A549 (cell line): ENCODE measurements around the gene MORN1. TPM values are rescaled to one million over a fixed set of nuclear protein-coding genes. Genes with fewer than 3 reads are reported as not detected.

Experiments
- ATAC-seq, 2 experiments: fragments of 200-7000 bp in 1 of 2; fragments of >200 bp in 1 of 2; cut with Nextera tagmentation in 1 of 2; cut with Tn5 transposase in 1 of 2; 3 replicates each; pipeline versions ENCODE4 v1.8.0 to v1.9.1; 2018 to 2020; ENCODE audit warnings: mild to moderate bottlenecking in 1 of 2, moderate library complexity in 1 of 2
- CTCF ChIA-PET: fragments of 300-600 bp; sonication (Branson Sonifier 250); formaldehyde crosslinking; extraction: SDS; loops from one replicate; lab custom pipeline; 2021; ENCODE audit warnings: antibody characterized with exemption, inconsistent platforms; lab: Yijun Ruan, JAX
- POLR2A ChIA-PET: fragments of 350-600 bp; formaldehyde crosslinking; extraction: SDS; loops from one replicate; lab custom pipeline; 2021; ENCODE audit warnings: antibody characterized with exemption, inconsistent platforms; lab: Yijun Ruan, JAX
- DNase-seq, 2 experiments: peaks; one replicate each; pipeline versions ENCODE4 v3.0.0 to v3.0.0-alpha.2; 2011 to 2016; ENCODE audit warnings: low read depth in 1 of 2, low spot score in 1 of 2
- FAIRE-seq: peaks from 2 replicates; lab custom pipeline; 2011; peaks lifted over from hg19 to GRCh38; lab: Jason Lieb, UNC
- H3K27ac ChIP-seq, 2 experiments: fragments of >200 bp; sonication (Bioruptor Twin); formaldehyde crosslinking; 3 replicates each; pipeline ENCODE4 v1.5.1; 2016 to 2017
- H3K4me1 ChIP-seq: fragments of >200 bp; sonication (Bioruptor Twin); formaldehyde crosslinking; 3 replicates; pipeline ENCODE4 v1.6.1; 2016
- H3K4me2 ChIP-seq: fragments of >200 bp; sonication (Bioruptor Twin); formaldehyde crosslinking; 3 replicates; pipeline ENCODE4 v1.6.1; 2016
- H3K4me3 ChIP-seq: fragments of >200 bp; sonication (Bioruptor Twin); formaldehyde crosslinking; 3 replicates; pipeline ENCODE4 v1.5.1; 2016
- H3K9me3 ChIP-seq: fragments of >200 bp; sonication (Bioruptor Twin); formaldehyde crosslinking; 3 replicates; pipeline ENCODE4 v1.6.1; 2016
- CBX8 ChIP-seq: fragments of 200-600 bp; sonication (generic); IDR thresholded peaks from 2 replicates; pipeline ENCODE4 v1.6.1; 2016
- CHD2 ChIP-seq: fragments of 150-350 bp; IDR thresholded peaks from 2 replicates; pipeline ENCODE4 v1.6.1; 2014; ENCODE audit warnings: low read length; ENCODE audit not compliant: partially characterized antibody
- CHD4 ChIP-seq: fragments of 200-600 bp; sonication (generic); IDR thresholded peaks from 2 replicates; pipeline ENCODE4 v1.6.1; 2016; ENCODE audit warnings: antibody characterized with exemption, mild to moderate bottlenecking, borderline replicate concordance
- EHF ChIP-seq: fragments of 250-450 bp; sonication (Bioruptor Pico); IDR thresholded peaks from 2 replicates; pipeline ENCODE4 v1.5.0; 2020; ENCODE audit warnings: mild to moderate bottlenecking
- ESRRA ChIP-seq: fragments of 150-350 bp; IDR thresholded peaks from 2 replicates; pipeline ENCODE4 v1.6.1; 2014; ENCODE audit warnings: mild to moderate bottlenecking, low read length, borderline replicate concordance
- JUN ChIP-seq, 2 experiments: fragments of >200 bp; sonication (Bioruptor Twin); formaldehyde crosslinking; IDR thresholded peaks; 2 replicates in 1 of 2; 3 replicates in 1 of 2; pipeline ENCODE4 v1.6.1; 2016 to 2017
- MAZ ChIP-seq: fragments of 150-350 bp; IDR thresholded peaks from 2 replicates; pipeline ENCODE4 v1.6.1; 2014; ENCODE audit warnings: antibody characterized with exemption, low read depth, low read length, borderline replicate concordance
- MYC ChIP-seq: IDR thresholded peaks from 2 replicates; pipeline ENCODE4 v1.6.1; 2012; ENCODE audit warnings: mild to moderate bottlenecking, inconsistent platforms, low read length, improper control_type of control experiment, borderline replicate concordance
- NPAS2 ChIP-seq: fragments of 250-450 bp; sonication (Bioruptor Pico); IDR thresholded peaks from 2 replicates; pipeline ENCODE4 v1.8.0; 2022; ENCODE audit warnings: mild to moderate bottlenecking, moderate library complexity, borderline replicate concordance
- NR3C1 ChIP-seq: fragments of >200 bp; sonication (Bioruptor Twin); formaldehyde crosslinking; IDR thresholded peaks from 3 replicates; pipeline ENCODE4 v1.6.1; 2017
- RFX5 ChIP-seq: fragments of 450-650 bp; IDR thresholded peaks from 2 replicates; pipeline ENCODE4 v1.7.1; 2014; ENCODE audit warnings: antibody characterized with exemption, mild to moderate bottlenecking, moderate library complexity
- RNF2 ChIP-seq: fragments of 200-600 bp; sonication (generic); IDR thresholded peaks from 2 replicates; pipeline ENCODE4 v1.6.1; 2016; ENCODE audit warnings: low read depth, mild to moderate bottlenecking, antibody characterized with exemption, moderate library complexity, borderline replicate concordance
- TP53 ChIP-seq: fragments of 250-450 bp; sonication (Bioruptor Pico); IDR thresholded peaks from 2 replicates; pipeline ENCODE4 v1.5.0; 2021; ENCODE audit warnings: mild to moderate bottlenecking, moderate library complexity
- ZNF302 ChIP-seq: fragments of 250-450 bp; sonication (Bioruptor Pico); IDR thresholded peaks from 2 replicates; pipeline ENCODE4 v1.9.0; 2021; ENCODE audit warnings: inconsistent platforms, mild to moderate bottlenecking, moderate library complexity
- WGBS: methylation state at CpG from one replicate; pipeline ENCODE4 v1.1.6; 2017; ENCODE audit errors: missing lambda C conversion rate; 5-methylcytosine and 5-hydroxymethylcytosine counted together
- polyA plus RNA-seq, 4 experiments: library from polyadenylated mRNA; depleted of rRNA in 3 of 4; stranded (reverse); fragments of >200 nt; fragmentation: RNase III in 1 of 4; extraction: RNeasy Plus Mini Kit Qiagen cat#74134 plus additional on column Dnase treatment in 1 of 4; gene quantifications; 2 replicates in 3 of 4; 3 replicates in 1 of 4; pipeline ENCODE4 v1.2.3, GENCODE V29; 2011 to 2017
- TF ChIP-seq, protein P1 (sequence below): fragments of 250-450 bp; sonication (Bioruptor Pico); IDR thresholded peaks from 2 replicates; pipeline ENCODE4 v1.5.0; 2020; ENCODE audit warnings: low read depth, mild to moderate bottlenecking, moderate library complexity
- TF ChIP-seq, protein P2 (sequence below): fragments of 450-650 bp; IDR thresholded peaks from 2 replicates; pipeline ENCODE4 v1.6.1; 2014; ENCODE audit warnings: antibody characterized with exemption
- TF ChIP-seq, protein P3 (sequence below): IDR thresholded peaks from 2 replicates; pipeline ENCODE4 v1.6.1; 2012
- TF ChIP-seq, protein P4 (sequence below): fragments of 200-600 bp; sonication (generic); IDR thresholded peaks from 2 replicates; pipeline ENCODE4 v1.6.1; 2016; ENCODE audit warnings: antibody characterized with exemption, mild to moderate bottlenecking, moderate library complexity
- TF ChIP-seq, protein P5 (sequence below): IDR thresholded peaks from 2 replicates; pipeline ENCODE4 v1.6.1; 2012

Gene MORN1
- polyA plus RNA-seq, 2 of the 4 experiments (the other 2 are of a cell fraction) = 6.9 to 8.9 TPM

DNA sequence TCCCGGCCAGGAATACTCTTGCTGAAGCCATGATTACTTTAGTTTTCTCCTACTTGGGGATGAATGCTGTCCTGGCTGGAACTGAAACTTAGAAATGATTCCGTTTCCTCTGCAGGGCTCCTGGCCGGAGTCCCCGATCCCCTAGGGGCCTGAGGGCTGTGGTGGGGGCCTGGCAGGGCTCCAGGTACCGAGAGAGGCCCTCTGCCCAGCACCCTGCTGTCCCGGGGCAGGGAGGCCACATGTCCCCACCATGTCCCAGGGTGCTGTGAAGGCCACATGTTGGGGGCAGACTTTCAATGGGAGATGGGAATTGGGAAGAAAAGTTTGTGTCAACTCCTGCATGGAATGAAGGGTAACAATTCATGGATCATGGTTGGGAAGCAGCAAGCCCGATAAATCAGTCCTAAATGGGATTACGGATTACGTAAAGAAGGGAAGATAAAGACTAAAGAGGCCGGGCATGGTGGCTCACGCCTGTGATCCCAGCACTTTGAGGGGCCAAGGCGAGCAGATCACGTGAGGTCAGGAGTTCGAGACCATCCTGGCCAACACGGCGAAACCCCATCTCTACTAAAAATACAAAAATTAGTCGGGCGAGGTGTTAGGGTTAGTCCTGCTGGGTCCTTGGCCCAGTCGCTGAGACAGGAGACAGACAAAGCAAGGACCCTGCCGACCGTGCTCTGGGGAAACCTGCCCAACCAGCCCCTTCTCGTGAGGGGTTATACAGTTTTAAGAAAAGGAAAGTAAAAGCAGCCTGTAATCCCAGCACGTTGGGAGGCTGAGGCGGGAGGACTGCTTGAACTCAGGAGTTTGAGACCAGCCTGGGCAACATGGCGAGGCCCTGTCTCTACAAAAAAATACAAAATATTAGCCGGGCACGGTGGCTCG is 37.6 kb downstream of the MORN1 start (continued):
- TF ChIP-seq, protein P1, sequence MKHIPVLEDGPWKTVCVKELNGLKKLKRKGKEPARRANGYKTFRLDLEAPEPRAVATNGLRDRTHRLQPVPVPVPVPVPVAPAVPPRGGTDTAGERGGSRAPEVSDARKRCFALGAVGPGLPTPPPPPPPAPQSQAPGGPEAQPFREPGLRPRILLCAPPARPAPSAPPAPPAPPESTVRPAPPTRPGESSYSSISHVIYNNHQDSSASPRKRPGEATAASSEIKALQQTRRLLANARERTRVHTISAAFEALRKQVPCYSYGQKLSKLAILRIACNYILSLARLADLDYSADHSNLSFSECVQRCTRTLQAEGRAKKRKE = no peak
- TF ChIP-seq NPAS2 (CRISPR knock-in tag) (no peak), TP53 (CRISPR knock-in tag) (no peak)
- TF ChIP-seq, all 56 proteins: peak for 0

DNA sequence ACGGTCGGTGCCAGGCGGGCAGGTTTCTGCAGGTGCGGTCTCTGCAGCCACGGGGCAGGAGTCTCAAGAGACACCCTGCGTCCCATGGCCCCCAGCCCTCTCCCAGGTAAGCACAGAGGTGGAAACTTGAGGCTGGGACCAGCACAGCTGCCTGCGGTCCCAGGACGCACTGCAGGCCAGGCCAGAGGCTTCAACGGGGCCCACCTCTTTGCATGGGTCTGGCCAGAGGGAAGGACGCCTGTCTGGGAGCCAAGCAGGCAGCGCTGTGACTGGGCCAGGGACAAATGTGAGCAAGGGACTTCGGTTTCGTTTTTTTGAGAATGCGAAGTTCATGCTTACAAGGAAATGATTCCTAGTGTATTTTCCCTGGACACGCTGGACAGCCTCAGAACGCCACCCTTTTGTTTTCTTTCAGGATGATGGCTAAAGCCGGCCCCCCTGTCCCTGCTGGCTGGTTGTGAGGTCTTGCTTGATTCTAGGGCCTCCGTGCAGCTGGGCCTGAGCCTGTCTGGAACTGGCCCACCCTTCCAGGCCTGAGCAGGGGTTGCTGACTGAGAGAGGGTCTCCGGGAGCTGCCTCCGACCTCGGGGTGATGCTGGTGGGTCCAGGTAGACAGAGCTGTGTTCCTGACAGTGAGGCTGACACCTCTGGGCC is 38.3 kb downstream of the MORN1 start:
- Histone ChIP-seq H3K4me3 (no peak overlapping the region), H3K9me3 (no peaks in the 10 kb centered on the region), H3K4me1 (no peaks in the 10 kb centered on the region), H3K4me2 (no peak overlapping the region), H3K27ac (no peak overlapping the region)
- 83% methylated on average over 13 of the region's 21 CpGs for WGBS
- ChIA-PET POLR2A (no interaction called here), CTCF (interaction anchor here (1.1 kb wide), 1 partner anchor 29 kb away, joined by 4 read pairs; no protein-coding TSS in a partner anchor)
- ATAC-seq = no peak
- DNase-seq = no peak
- TF ChIP-seq, protein P2, sequence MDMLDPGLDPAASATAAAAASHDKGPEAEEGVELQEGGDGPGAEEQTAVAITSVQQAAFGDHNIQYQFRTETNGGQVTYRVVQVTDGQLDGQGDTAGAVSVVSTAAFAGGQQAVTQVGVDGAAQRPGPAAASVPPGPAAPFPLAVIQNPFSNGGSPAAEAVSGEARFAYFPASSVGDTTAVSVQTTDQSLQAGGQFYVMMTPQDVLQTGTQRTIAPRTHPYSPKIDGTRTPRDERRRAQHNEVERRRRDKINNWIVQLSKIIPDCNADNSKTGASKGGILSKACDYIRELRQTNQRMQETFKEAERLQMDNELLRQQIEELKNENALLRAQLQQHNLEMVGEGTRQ = no peak
- TF ChIP-seq, protein P3, sequence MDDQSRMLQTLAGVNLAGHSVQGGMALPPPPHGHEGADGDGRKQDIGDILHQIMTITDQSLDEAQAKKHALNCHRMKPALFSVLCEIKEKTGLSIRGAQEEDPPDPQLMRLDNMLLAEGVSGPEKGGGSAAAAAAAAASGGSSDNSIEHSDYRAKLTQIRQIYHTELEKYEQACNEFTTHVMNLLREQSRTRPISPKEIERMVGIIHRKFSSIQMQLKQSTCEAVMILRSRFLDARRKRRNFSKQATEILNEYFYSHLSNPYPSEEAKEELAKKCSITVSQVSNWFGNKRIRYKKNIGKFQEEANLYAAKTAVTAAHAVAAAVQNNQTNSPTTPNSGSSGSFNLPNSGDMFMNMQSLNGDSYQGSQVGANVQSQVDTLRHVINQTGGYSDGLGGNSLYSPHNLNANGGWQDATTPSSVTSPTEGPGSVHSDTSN = no peak
- no peak for TF ChIP-seq EHF
- no peak for TF ChIP-seq JUN (IDR thresholded peaks at IDR 0.05)
- no peak for TF ChIP-seq RNF2
- no peak for TF ChIP-seq MYC
- TF ChIP-seq, protein P4, sequence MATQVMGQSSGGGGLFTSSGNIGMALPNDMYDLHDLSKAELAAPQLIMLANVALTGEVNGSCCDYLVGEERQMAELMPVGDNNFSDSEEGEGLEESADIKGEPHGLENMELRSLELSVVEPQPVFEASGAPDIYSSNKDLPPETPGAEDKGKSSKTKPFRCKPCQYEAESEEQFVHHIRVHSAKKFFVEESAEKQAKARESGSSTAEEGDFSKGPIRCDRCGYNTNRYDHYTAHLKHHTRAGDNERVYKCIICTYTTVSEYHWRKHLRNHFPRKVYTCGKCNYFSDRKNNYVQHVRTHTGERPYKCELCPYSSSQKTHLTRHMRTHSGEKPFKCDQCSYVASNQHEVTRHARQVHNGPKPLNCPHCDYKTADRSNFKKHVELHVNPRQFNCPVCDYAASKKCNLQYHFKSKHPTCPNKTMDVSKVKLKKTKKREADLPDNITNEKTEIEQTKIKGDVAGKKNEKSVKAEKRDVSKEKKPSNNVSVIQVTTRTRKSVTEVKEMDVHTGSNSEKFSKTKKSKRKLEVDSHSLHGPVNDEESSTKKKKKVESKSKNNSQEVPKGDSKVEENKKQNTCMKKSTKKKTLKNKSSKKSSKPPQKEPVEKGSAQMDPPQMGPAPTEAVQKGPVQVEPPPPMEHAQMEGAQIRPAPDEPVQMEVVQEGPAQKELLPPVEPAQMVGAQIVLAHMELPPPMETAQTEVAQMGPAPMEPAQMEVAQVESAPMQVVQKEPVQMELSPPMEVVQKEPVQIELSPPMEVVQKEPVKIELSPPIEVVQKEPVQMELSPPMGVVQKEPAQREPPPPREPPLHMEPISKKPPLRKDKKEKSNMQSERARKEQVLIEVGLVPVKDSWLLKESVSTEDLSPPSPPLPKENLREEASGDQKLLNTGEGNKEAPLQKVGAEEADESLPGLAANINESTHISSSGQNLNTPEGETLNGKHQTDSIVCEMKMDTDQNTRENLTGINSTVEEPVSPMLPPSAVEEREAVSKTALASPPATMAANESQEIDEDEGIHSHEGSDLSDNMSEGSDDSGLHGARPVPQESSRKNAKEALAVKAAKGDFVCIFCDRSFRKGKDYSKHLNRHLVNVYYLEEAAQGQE = no peak
- no peak for TF ChIP-seq CBX8
- TF ChIP-seq, protein P1 = no peak
- no peak for TF ChIP-seq CHD2
- TF ChIP-seq, protein P5, sequence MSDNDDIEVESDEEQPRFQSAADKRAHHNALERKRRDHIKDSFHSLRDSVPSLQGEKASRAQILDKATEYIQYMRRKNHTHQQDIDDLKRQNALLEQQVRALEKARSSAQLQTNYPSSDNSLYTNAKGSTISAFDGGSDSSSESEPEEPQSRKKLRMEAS = no peak
- TF ChIP-seq MAZ = no peak
- no peak for TF ChIP-seq CHD4
- TF ChIP-seq RFX5 = no peak
- no peak for TF ChIP-seq ESRRA
- TF ChIP-seq ZNF302 (CRISPR knock-in tag) = no peak
- no peak for TF ChIP-seq NR3C1
- FAIRE-seq = no peak
